HepG2 (cell line): ENCODE data around the gene ZNF385B. TPM values are rescaled to one million over a fixed set of nuclear protein-coding genes. Genes with fewer than 3 reads are reported as not detected.
A peak's percentile ranks its signal among the peaks of the same experiment; 100 is the strongest.

Experiments used
- ATM ChIP-seq: fragments of 450-650 bp; IDR thresholded peaks from 2 replicates; pipeline ENCODE4 v1.7.1; 2017; ENCODE audit warnings: mild to moderate bottlenecking, borderline replicate concordance
- CBX5 ChIP-seq: sonication (generic); formaldehyde crosslinking; IDR thresholded peaks from 2 replicates; pipeline ENCODE4 v1.4.0; 2020; ENCODE audit warnings: missing genetic modification reagents, borderline replicate concordance
- CTCF ChIP-seq: sonication (generic); formaldehyde crosslinking; IDR thresholded peaks from 2 replicates; pipeline ENCODE4 v1.5.0; 2020; ENCODE audit warnings: mild to moderate bottlenecking, missing genetic modification reagents, moderate library complexity
- ETV6 ChIP-seq: sonication (generic); formaldehyde crosslinking; conservative IDR thresholded peaks from 2 replicates; pipeline ENCODE4 v1.4.0; 2020; ENCODE audit warnings: missing genetic modification reagents
- FOSL1 ChIP-seq: sonication (generic); formaldehyde crosslinking; IDR thresholded peaks from 2 replicates; pipeline ENCODE4 v1.9.0; 2021; ENCODE audit warnings: missing genetic modification reagents, borderline replicate concordance
- FOXK2 ChIP-seq: fragments of 450-650 bp; IDR thresholded peaks from 2 replicates; pipeline ENCODE4 v1.6.1; 2016
- JARID2 ChIP-seq: sonication (generic); formaldehyde crosslinking; IDR thresholded peaks from 2 replicates; pipeline ENCODE4 v1.8.1; 2023; ENCODE audit warnings: missing genetic modification reagents, inconsistent platforms; ENCODE audit not compliant: insufficient replicate concordance
- MTF1 ChIP-seq: sonication (generic); formaldehyde crosslinking; IDR thresholded peaks from 2 replicates; pipeline ENCODE4 v1.5.0; 2020; ENCODE audit warnings: missing genetic modification reagents
- NAIF1 ChIP-seq: sonication (generic); formaldehyde crosslinking; IDR thresholded peaks from 2 replicates; pipeline ENCODE4 v1.5.0; 2020; ENCODE audit warnings: mild to moderate bottlenecking, missing genetic modification reagents, borderline replicate concordance
- NFIC ChIP-seq: IDR thresholded peaks from 2 replicates; pipeline ENCODE4 v1.6.1; 2012; ENCODE audit warnings: mild to moderate bottlenecking, low read length, inconsistent platforms
- SAFB2 ChIP-seq: sonication (generic); formaldehyde crosslinking; IDR thresholded peaks from 2 replicates; pipeline ENCODE4 v1.5.1; 2020; ENCODE audit warnings: missing genetic modification reagents, low read depth, mild to moderate bottlenecking, borderline replicate concordance
- SIN3A ChIP-seq: IDR thresholded peaks from 2 replicates; pipeline ENCODE4 v1.6.1; 2011; ENCODE audit warnings: low read depth, mild to moderate bottlenecking, control low read depth, low read length, borderline replicate concordance
- SNAPC5 ChIP-seq: sonication (generic); formaldehyde crosslinking; IDR thresholded peaks from 2 replicates; pipeline ENCODE4 v1.8.1; 2023; ENCODE audit warnings: mild to moderate bottlenecking, missing genetic modification reagents, borderline replicate concordance
- SP1 ChIP-seq, 2 experiments: fragments of 450-650 bp in 1 of 2; sonication (generic) in 1 of 2; formaldehyde crosslinking in 1 of 2; IDR thresholded peaks; 2 replicates each; pipeline versions ENCODE4 v1.4.0 to v1.6.1; 2016 to 2020; ENCODE audit warnings: missing genetic modification reagents in 1 of 2
- SRY ChIP-seq: sonication (generic); formaldehyde crosslinking; IDR thresholded peaks from 2 replicates; pipeline ENCODE4 v1.8.0; 2022; ENCODE audit warnings: mild to moderate bottlenecking, missing genetic modification reagents
- STAT5B ChIP-seq: sonication (generic); formaldehyde crosslinking; IDR thresholded peaks from 2 replicates; pipeline ENCODE4 v1.4.0; 2020; ENCODE audit warnings: missing genetic modification reagents
- TARDBP ChIP-seq: sonication (generic); formaldehyde crosslinking; IDR thresholded peaks from 2 replicates; pipeline ENCODE4 v1.8.0; 2022; ENCODE audit warnings: mild to moderate bottlenecking, missing genetic modification reagents
- U2AF2 ChIP-seq: fragments of 200-400 bp; formaldehyde crosslinking; IDR thresholded peaks from 2 replicates; pipeline ENCODE4 v1.6.1; 2017; ENCODE audit warnings: low read depth, mild to moderate bottlenecking, low read length
- ZBTB43 ChIP-seq: sonication (generic); formaldehyde crosslinking; conservative IDR thresholded peaks from 2 replicates; pipeline ENCODE4 v1.4.0; 2020; ENCODE audit warnings: missing genetic modification reagents
- ZC3H13 ChIP-seq: sonication (generic); formaldehyde crosslinking; IDR thresholded peaks from 2 replicates; pipeline ENCODE4 v1.8.1; 2023; ENCODE audit warnings: mild to moderate bottlenecking, missing genetic modification reagents, moderate library complexity
- ZMAT3 ChIP-seq: sonication (generic); formaldehyde crosslinking; conservative IDR thresholded peaks from 2 replicates; pipeline ENCODE4 v1.7.0; 2021; ENCODE audit warnings: missing genetic modification reagents
- ZNF329 ChIP-seq: sonication (generic); formaldehyde crosslinking; IDR thresholded peaks from 2 replicates; pipeline ENCODE4 v1.9.0; 2021; ENCODE audit warnings: low read depth, mild to moderate bottlenecking, missing genetic modification reagents
- ZNF496 ChIP-seq: sonication (generic); formaldehyde crosslinking; IDR thresholded peaks from 2 replicates; pipeline ENCODE4 v1.8.1; 2023; ENCODE audit warnings: mild to moderate bottlenecking, moderate library complexity, missing genetic modification reagents; ENCODE audit not compliant: insufficient replicate concordance
- ZNF530 ChIP-seq: sonication (generic); formaldehyde crosslinking; IDR thresholded peaks from 2 replicates; pipeline ENCODE4 v1.5.0; 2020; ENCODE audit warnings: low read depth, mild to moderate bottlenecking, missing genetic modification reagents
- ZNF550 ChIP-seq: sonication (generic); formaldehyde crosslinking; IDR thresholded peaks from 2 replicates; pipeline ENCODE4 v1.4.0; 2020; ENCODE audit warnings: mild to moderate bottlenecking, missing genetic modification reagents, borderline replicate concordance
- polyA plus RNA-seq, 8 experiments: library from polyadenylated mRNA; depleted of rRNA in 3 of 8; stranded (reverse) in 7 of 8; unstranded in 1 of 8; fragments of >200 nt; fragmentation: Illumina TruSeq in 4 of 8; extraction: Trizol in 4 of 8; gene quantifications; 2 replicates each; pipeline versions ENCODE4 v1.2.1 to v1.2.3, GENCODE V29; 2011 to 2016; ENCODE audit warnings: low read depth in 4 of 8, missing spikeins in 1 of 8, mixed read lengths in 1 of 8; ENCODE audit not compliant: insufficient read depth in 1 of 8
- total RNA-seq, 5 experiments: library from RNA; depleted of rRNA; stranded (reverse); fragments of >200 nt; fragmentation: Illumina TruSeq; extraction: Trizol; gene quantifications; 2 replicates each; pipeline ENCODE4 v1.2.3, GENCODE V29; 2016; ENCODE audit warnings: low read depth in 1 of 5
- TF ChIP-seq, protein P1 (sequence below): sonication (generic); formaldehyde crosslinking; IDR thresholded peaks from 2 replicates; pipeline ENCODE4 v1.8.0; 2022; ENCODE audit warnings: missing genetic modification reagents, mild to moderate bottlenecking, borderline replicate concordance

ZNF385B gene
- total and polyA plus RNA-seq, 2 of the 13 experiments (the other 11 are each of a cell fraction or from before 2014, with no cell fraction given): 3.3 to 6.7 TPM

- TF ChIP-seq ZBTB43 (CRISPR knock-in tag) (no peak), NAIF1 (CRISPR knock-in tag) (no peak), SAFB2 (CRISPR knock-in tag) (no peak), JARID2 (CRISPR knock-in tag) (no peak), ZC3H13 (no peak), STAT5B (CRISPR knock-in tag) (no peak), FOXK2 (no peak), NFIC (no peak; the same call in 1 of the 2 replicates), ATM (no peak), ZNF530 (CRISPR knock-in tag) (no peak), MTF1 (CRISPR knock-in tag) (no peak), CTCF (CRISPR knock-in tag) (peak; percentile 73), ZNF329 (no peak), CBX5 (0 out of 2 replicates have a peak, but pooled peaks have one; percentile 18), ZNF550 (CRISPR knock-in tag) (no peak), U2AF2 (no peak), SRY (CRISPR knock-in tag) (no peak), FOSL1 (CRISPR knock-in tag) (no peak), SIN3A (no peak), ZMAT3 (CRISPR knock-in tag) (no peak), ZNF496 (no peak), SP1 (IDR thresholded peaks at IDR 0.05) (no peak), SP1 (CRISPR knock-in tag; IDR thresholded peaks at IDR 0.05) (no peak), SNAPC5 (CRISPR knock-in tag) (no peak), ETV6 (CRISPR knock-in tag) (no peak), TARDBP (CRISPR knock-in tag) (peak; percentile 61; the same call in 1 of the 2 replicates)
- TF ChIP-seq, protein P1, sequence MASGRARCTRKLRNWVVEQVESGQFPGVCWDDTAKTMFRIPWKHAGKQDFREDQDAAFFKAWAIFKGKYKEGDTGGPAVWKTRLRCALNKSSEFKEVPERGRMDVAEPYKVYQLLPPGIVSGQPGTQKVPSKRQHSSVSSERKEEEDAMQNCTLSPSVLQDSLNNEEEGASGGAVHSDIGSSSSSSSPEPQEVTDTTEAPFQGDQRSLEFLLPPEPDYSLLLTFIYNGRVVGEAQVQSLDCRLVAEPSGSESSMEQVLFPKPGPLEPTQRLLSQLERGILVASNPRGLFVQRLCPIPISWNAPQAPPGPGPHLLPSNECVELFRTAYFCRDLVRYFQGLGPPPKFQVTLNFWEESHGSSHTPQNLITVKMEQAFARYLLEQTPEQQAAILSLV (CRISPR knock-in tag): no peak
These were observed 280.9 kb downstream of the ZNF385B start (continued) for GRCh38 chr2:179580378-179581146.
